ENCODE results near the gene RAB11FIP4. TPM values are rescaled to one million over a fixed set of nuclear protein-coding genes. Genes with fewer than 3 reads are reported as not detected.
A peak's percentile ranks its signal among the peaks of the same experiment; 100 is the strongest.

The RAB11FIP4 gene
- total RNA-seq, 3 donors from 2014 or later (not counting 1 experiment from before 2014, with no cell fraction given): 81.4 to 121 (median 102) TPM

GRCh38 chr17:31548709-31549108, 157.2 kb downstream of the RAB11FIP4 start:
- H3K27me3 Mint-ChIP-seq (ENCODE audit: low read depth in 2 of 2): no peaks in the 10 kb centered on the region
- 77% methylated on average over 4 of the region's 5 CpGs for WGBS (ENCODE audit: insufficient coverage)
- H3K27me3 ChIP-seq (ENCODE audit: control insufficient read depth, insufficient read depth, low read length): no peaks in the 10 kb centered on the region
- no peak for TF ChIP-seq CTCF (IDR thresholded peaks at IDR 0.05)
- peak overlapping the region; percentile 74 for H3K4me3 Mint-ChIP-seq
- ATAC-seq (no peak), DNase-seq (peak in 1 of 2 donors; percentile 28)
- peak overlapping the region; percentile 68 to 80 for H3K27ac Mint-ChIP-seq
- intact Hi-C loops (cut with micrococcal nuclease): no loop called here
- H3K9me3 Mint-ChIP-seq: no peaks in the 10 kb centered on the region
- H3K4me1 Mint-ChIP-seq: peaks cover 9 to 17% of the 10 kb centered on the region in 2 donors
- H3K36me3 ChIP-seq (ENCODE audit: control insufficient read depth, insufficient read depth, low read length): no peaks in the 10 kb centered on the region
- H3K36me3 Mint-ChIP-seq: no peaks in the 10 kb centered on the region
- no peaks in the 10 kb centered on the region for H3K9me3 ChIP-seq (ENCODE audit: control insufficient read depth, insufficient read depth, low read length)
- H3K4me3 ChIP-seq (ENCODE audit: low read length): peak overlapping the region; percentile 72
- H3K4me1 ChIP-seq (ENCODE audit: control insufficient read depth, insufficient read depth, low read length): peaks cover 12% of the 10 kb centered on the region
- peak overlapping the region; percentile 53 for H3K27ac ChIP-seq (ENCODE audit: low read length)

- peak overlapping the region; percentile 53 for H3K27ac ChIP-seq (ENCODE audit: low read length)
- Mint-ChIP-seq H3K27me3 (ENCODE audit: low read depth in 2 of 2) (no peaks in the 10 kb centered on the region), H3K36me3 (no peaks in the 10 kb centered on the region), H3K4me1 (peaks cover 9 to 17% of the 10 kb centered on the region in 2 donors), H3K4me3 (peak overlapping the region; percentile 74), H3K27ac (peak overlapping the region; percentile 68 to 80), H3K9me3 (no peaks in the 10 kb centered on the region)
- H3K4me1 ChIP-seq (ENCODE audit: control insufficient read depth, insufficient read depth, low read length): peaks cover 12% of the 10 kb centered on the region
- H3K9me3 ChIP-seq (ENCODE audit: control insufficient read depth, insufficient read depth, low read length): no peaks in the 10 kb centered on the region
- H3K36me3 ChIP-seq (ENCODE audit: control insufficient read depth, insufficient read depth, low read length): no peaks in the 10 kb centered on the region
- peak overlapping the region; percentile 72 for H3K4me3 ChIP-seq (ENCODE audit: low read length)
- intact Hi-C loops (cut with micrococcal nuclease): no loop called here
- TF ChIP-seq CTCF (IDR thresholded peaks at IDR 0.05): no peak
- under 1% methylated on average over 18 of the region's 18 CpGs for WGBS (ENCODE audit: insufficient coverage)
- DNase-seq (peak in 1 of 2 donors; percentile 51), ATAC-seq (peak; percentile 1 to 8 (median 3))
- no peaks in the 10 kb centered on the region for H3K27me3 ChIP-seq (ENCODE audit: control insufficient read depth, insufficient read depth, low read length)
These were observed 157.6 kb downstream of the RAB11FIP4 start for GRCh38 chr17:31549121-31549524.

DNA sequence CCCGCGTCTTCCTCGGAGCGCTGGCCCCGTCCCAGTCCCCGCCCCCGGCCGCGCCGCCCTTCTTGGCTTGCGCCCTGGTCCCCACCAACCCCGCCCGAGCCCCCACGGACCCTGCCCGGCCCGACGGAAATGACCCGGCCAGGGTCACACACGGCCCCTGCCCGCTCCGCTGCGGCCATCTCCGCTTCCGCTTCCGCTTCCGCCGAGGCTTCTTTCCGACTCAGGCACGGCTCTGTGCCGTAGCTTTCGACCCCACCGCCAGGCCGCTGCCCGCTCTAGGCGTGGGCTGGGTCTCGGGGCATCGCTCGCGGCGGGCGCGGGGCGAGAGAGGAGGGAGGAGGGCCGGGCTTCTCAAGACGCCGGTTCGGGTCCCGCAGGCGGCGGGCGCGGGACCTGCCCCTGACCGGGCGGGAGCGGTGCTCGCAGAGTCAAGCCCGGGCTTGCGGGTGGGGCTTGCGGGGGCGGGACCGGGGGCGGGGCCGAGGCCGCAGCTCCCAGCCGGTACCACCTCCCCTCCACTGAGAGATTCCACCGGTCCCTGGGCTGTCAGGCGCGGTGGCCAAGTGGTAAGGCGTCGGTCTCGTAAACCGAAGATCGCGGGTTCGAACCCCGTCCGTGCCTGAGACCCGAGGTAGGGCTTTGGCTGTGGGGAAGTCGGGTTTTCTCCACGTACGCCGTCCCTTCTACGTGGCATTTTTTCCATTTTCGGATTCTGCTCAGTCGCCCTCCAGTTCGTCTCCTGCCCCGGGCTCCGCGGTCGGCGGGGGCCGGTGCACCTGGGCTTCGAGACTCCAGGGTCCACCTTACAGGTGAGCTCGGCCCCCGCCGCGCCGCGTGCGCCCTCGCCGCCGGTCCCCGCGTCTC, 158.3 kb downstream of the RAB11FIP4 start:
- Histone ChIP-seq H3K27ac (ENCODE audit: low read length) (peak overlapping the region; percentile 54), H3K27me3 (ENCODE audit: control insufficient read depth, insufficient read depth, low read length) (no peaks in the 10 kb centered on the region), H3K4me3 (ENCODE audit: low read length) (peak overlapping the region; percentile 72), H3K4me1 (ENCODE audit: control insufficient read depth, insufficient read depth, low read length) (peaks cover 12% of the 10 kb centered on the region), H3K9me3 (ENCODE audit: control insufficient read depth, insufficient read depth, low read length) (no peaks in the 10 kb centered on the region), H3K36me3 (ENCODE audit: control insufficient read depth, insufficient read depth, low read length) (no peaks in the 10 kb centered on the region)
- Mint-ChIP-seq H3K9me3 (no peaks in the 10 kb centered on the region), H3K4me3 (peak overlapping the region; percentile 74), H3K27ac (peak overlapping the region; percentile 68 to 80), H3K36me3 (no peaks in the 10 kb centered on the region), H3K27me3 (ENCODE audit: low read depth in 2 of 2) (no peaks in the 10 kb centered on the region), H3K4me1 (peaks cover 9 to 17% of the 10 kb centered on the region in 2 donors)
- TF ChIP-seq CTCF (IDR thresholded peaks at IDR 0.05): no peak
- DNase-seq (peak; percentile 83 to 92), ATAC-seq (peak; percentile 86 to 94 (median 91))
- WGBS (ENCODE audit: insufficient coverage): under 1% methylated on average over 105 of the region's 105 CpGs
- intact Hi-C loops (cut with micrococcal nuclease): loop anchor here (10.0 kb wide), 1 partner anchor 295 kb away; no protein-coding TSS in a partner anchor

Data from natural killer cell (primary cell).